IMR-90 (cell line): ENCODE data around the gene AKT3. TPM values are rescaled to one million over a fixed set of nuclear protein-coding genes. Genes with fewer than 3 reads are reported as not detected.

ENCODE experiments used
- ATAC-seq: fragments of 200-7000 bp; cut with Tn5 transposase; 2 replicates; pipeline ENCODE4 v1.9.1; 2020; ENCODE audit warnings: low read depth, mild to moderate bottlenecking, moderate library complexity
- BruUV-seq: library from RNA; stranded (reverse); fragments of 400-500 nt; replicated peaks from 2 replicates; lab custom pipeline; 2021; lab: Mats Ljungman, UMichigan
- CTCF ChIA-PET: fragments of 300-600 bp; formaldehyde crosslinking; extraction: SDS; loops from one replicate; lab custom pipeline; 2021; ENCODE audit warnings: antibody characterized with exemption; lab: Yijun Ruan, JAX
- POLR2A ChIA-PET: fragments of 300-600 bp; sonication (Branson Sonifier 250); formaldehyde crosslinking; loops from one replicate; lab custom pipeline; 2022; ENCODE audit warnings: antibody characterized with exemption; ENCODE audit not compliant: unreplicated experiment; lab: Charles Lee
- DNase-seq: peaks from one replicate; pipeline ENCODE4 v3.0.0; 2013
- H2AFZ ChIP-seq: replicated peaks from 2 replicates; pipeline ENCODE3; 2013; ENCODE audit warnings: low read length, mild to moderate bottlenecking; ENCODE audit not compliant: poor library complexity
- H2AK5ac ChIP-seq: 2 replicates; pipeline ENCODE4 v1.6.1; 2013; ENCODE audit warnings: low read depth, low read length, inconsistent platforms
- H2AK9ac ChIP-seq: replicated peaks from 2 replicates; pipeline ENCODE3; 2013; ENCODE audit warnings: mild to moderate bottlenecking, low read depth, low read length, moderate library complexity; ENCODE audit not compliant: poor library complexity
- H2BK120ac ChIP-seq: 2 replicates; pipeline ENCODE4 v1.6.1; 2013; ENCODE audit warnings: low read depth, low read length, inconsistent platforms
- H2BK15ac ChIP-seq: 3 replicates; pipeline ENCODE4 v1.6.1; 2013; ENCODE audit warnings: low read depth, low read length, inconsistent platforms
- H2BK20ac ChIP-seq: 2 replicates; pipeline ENCODE4 v1.6.1; 2013; ENCODE audit warnings: low read depth, mild to moderate bottlenecking, inconsistent platforms, low read length, moderate library complexity
- H2BK5ac ChIP-seq: 2 replicates; pipeline ENCODE4 v1.6.1; 2013; ENCODE audit warnings: mild to moderate bottlenecking, low read depth, low read length, inconsistent platforms; ENCODE audit not compliant: poor library complexity, severe bottlenecking
- H3K14ac ChIP-seq: replicated peaks from 2 replicates; pipeline ENCODE4 v1.6.1; 2013; ENCODE audit warnings: low read depth, low read length, inconsistent platforms
- H3K18ac ChIP-seq: 2 replicates; pipeline ENCODE4 v1.6.1; 2013; ENCODE audit warnings: low read depth, low read length, control low read depth
- H3K23ac ChIP-seq: 2 replicates; pipeline ENCODE4 v1.6.1; 2013; ENCODE audit warnings: low read depth, low read length, inconsistent platforms
- H3K27ac ChIP-seq: 2 replicates; pipeline ENCODE4 v1.5.1; 2013; ENCODE audit warnings: mild to moderate bottlenecking, control low read depth, low read length; ENCODE audit not compliant: insufficient read depth
- H3K27me3 ChIP-seq: 2 replicates; pipeline ENCODE4 v1.6.1; 2013; ENCODE audit warnings: low read length; ENCODE audit not compliant: control insufficient read depth, insufficient read depth
- H3K36me3 ChIP-seq: 2 replicates; pipeline ENCODE4 v1.6.1; 2013; ENCODE audit warnings: low read length, mixed read lengths; ENCODE audit not compliant: control insufficient read depth, insufficient read depth
- H3K4ac ChIP-seq: 2 replicates; pipeline ENCODE4 v1.6.1; 2013; ENCODE audit warnings: low read depth, low read length, inconsistent platforms
- H3K4me1 ChIP-seq: 2 replicates; pipeline ENCODE4 v1.6.1; 2013; ENCODE audit warnings: low read length, mixed read lengths; ENCODE audit not compliant: control insufficient read depth, insufficient read depth
- H3K4me2 ChIP-seq: 2 replicates; pipeline ENCODE4 v1.6.1; 2013; ENCODE audit warnings: low read depth, mild to moderate bottlenecking, control low read depth, low read length, moderate library complexity
- H3K4me3 ChIP-seq: 2 replicates; pipeline ENCODE4 v1.5.1; 2013; ENCODE audit warnings: low read depth, mild to moderate bottlenecking, control low read depth, low read length, moderate library complexity; ENCODE audit not compliant: insufficient read depth
- H3K56ac ChIP-seq: 2 replicates; pipeline ENCODE4 v1.6.1; 2013; ENCODE audit warnings: low read length, inconsistent platforms; ENCODE audit not compliant: insufficient read depth; ENCODE audit errors: extremely low read depth
- H3K79me1 ChIP-seq, 2 experiments: 2 replicates each; pipeline ENCODE4 v1.6.1; 2013; ENCODE audit warnings: low read length in 2 of 2, inconsistent platforms in 1 of 2, low read depth in 1 of 2
- H3K9ac ChIP-seq: 2 replicates; pipeline ENCODE4 v1.6.1; 2013; ENCODE audit warnings: low read depth, low read length, control low read depth
- H3K9me1 ChIP-seq: 2 replicates; pipeline ENCODE4 v1.6.1; 2013; ENCODE audit warnings: low read length, inconsistent platforms; ENCODE audit not compliant: insufficient read depth
- H3K9me3 ChIP-seq: 2 replicates; pipeline ENCODE4 v1.6.1; 2013; ENCODE audit warnings: low read length; ENCODE audit not compliant: control insufficient read depth, insufficient read depth
- H4K20me1 ChIP-seq: 2 replicates; pipeline ENCODE4 v1.6.1; 2013; ENCODE audit warnings: low read length, inconsistent platforms; ENCODE audit not compliant: insufficient read depth
- H4K5ac ChIP-seq: 2 replicates; pipeline ENCODE4 v1.6.1; 2013; ENCODE audit warnings: mild to moderate bottlenecking, low read depth, low read length, control low read depth
- H4K8ac ChIP-seq, 2 experiments: 2 replicates each; pipeline ENCODE4 v1.6.1; 2013; ENCODE audit warnings: low read depth in 2 of 2, low read length in 2 of 2, control low read depth in 1 of 2, inconsistent platforms in 1 of 2
- H4K91ac ChIP-seq: 2 replicates; pipeline ENCODE4 v1.6.1; 2013; ENCODE audit warnings: low read depth, low read length, inconsistent platforms; ENCODE audit not compliant: insufficient read depth
- BHLHE40 ChIP-seq: fragments of 150-350 bp; IDR thresholded peaks from 2 replicates; pipeline ENCODE4 v1.6.1; 2016; ENCODE audit warnings: mild to moderate bottlenecking, low read depth, low read length
- CEBPB ChIP-seq: IDR thresholded peaks from 2 replicates; pipeline ENCODE4 v1.6.1; 2012; ENCODE audit warnings: low read depth, low read length, improper control_type of control experiment
- ELK1 ChIP-seq: fragments of 150-350 bp; IDR thresholded peaks from 2 replicates; pipeline ENCODE4 v1.6.1; 2016; ENCODE audit warnings: low read depth, mild to moderate bottlenecking, low read length, moderate library complexity, borderline replicate concordance
- MAFK ChIP-seq: IDR thresholded peaks from 2 replicates; pipeline ENCODE4 v1.6.1; 2012; ENCODE audit warnings: low read depth, low read length, improper control_type of control experiment
- RCOR1 ChIP-seq: IDR thresholded peaks from 2 replicates; pipeline ENCODE4 v1.6.1; 2012; ENCODE audit warnings: mild to moderate bottlenecking, low read length, improper control_type of control experiment; ENCODE audit not compliant: insufficient replicate concordance
- USF2 ChIP-seq: fragments of 150-350 bp; IDR thresholded peaks from 2 replicates; pipeline ENCODE4 v1.6.1; 2017; ENCODE audit warnings: mild to moderate bottlenecking, antibody characterized with exemption, low read length, low read depth
- WGBS, 2 experiments: methylation state at CpG; one replicate each; pipeline versions ENCODE4 v1.1.5 to v1.1.7; 2013; ENCODE audit warnings: missing lambda C conversion rate in 2 of 2; ENCODE audit not compliant: insufficient read length in 1 of 2; ENCODE audit errors: extremely low coverage in 2 of 2; 5-methylcytosine and 5-hydroxymethylcytosine counted together
- dilution Hi-C: fragments of 300-500 bp; cut with HindIII; formaldehyde crosslinking; loops from one replicate; pipeline ENCODE4 v1.14.3; 2018; ENCODE audit warnings: low sequenced_read_pairs; ENCODE audit not compliant: unreplicated experiment
- in situ Hi-C: fragments of 300-500 bp; cut with MboI; formaldehyde crosslinking; loops from 3 replicates; pipeline ENCODE4 v1.14.3; 2019; ENCODE audit warnings: low sequenced_read_pairs, inconsistent platforms, mixed read lengths
- intact Hi-C: fragments of 100-400 bp; cut with micrococcal nuclease; formaldehyde crosslinking; loops from 2 replicates; pipeline ENCODE4 v1.10.0; 2022
- polyA plus RNA-seq, 3 experiments: library from polyadenylated mRNA; depleted of rRNA; stranded (reverse); fragments of >200 nt; gene quantifications; 2 replicates each; pipeline ENCODE4 v1.2.3, GENCODE V29; 2012; ENCODE audit warnings: low replicate concordance in 1 of 3
- total RNA-seq: library from RNA; depleted of rRNA; stranded (reverse); fragments of >200 nt; gene quantifications from 2 replicates; pipeline ENCODE4 v1.2.3, GENCODE V29; 2012

The AKT3 gene
- total and polyA plus RNA-seq, 2 of the 4 experiments (the other 2 are of a cell fraction) = 15.2 to 19.4 TPM

- Histone ChIP-seq H2AK9ac (no peak overlapping the region), H4K20me1 (no peaks in the 10 kb centered on the region), H4K91ac (no peak overlapping the region), H2BK120ac (no peak overlapping the region; the same call in 1 of the 2 replicates), H2BK5ac (no peak overlapping the region), H3K56ac (no peak overlapping the region), H3K4me2 (no peak overlapping the region), H3K27ac (no peak overlapping the region), H3K27me3 (no peaks in the 10 kb centered on the region), H4K5ac (no peak overlapping the region), H2AK5ac (no peak overlapping the region), H3K9me3 (no peaks in the 10 kb centered on the region), H3K18ac (no peak overlapping the region), H3K4ac (no peak overlapping the region), H3K4me1 (peaks cover 11% of the 10 kb centered on the region), H3K9ac (no peak overlapping the region), H2BK20ac (no peak overlapping the region), H3K36me3 (0 out of 2 replicates have a peak, but pooled peaks cover 2% of the 10 kb centered on the region), H3K79me1 (peaks cover 0 to 5% of the 10 kb centered on the region in 2 experiments; a peak in 1 of 4 replicates), H3K23ac (no peak overlapping the region), H4K8ac (no peak overlapping the region), H2BK15ac (no peak overlapping the region), H2AFZ (no peak overlapping the region), H3K4me3 (no peak overlapping the region), H3K9me1 (no peaks in the 10 kb centered on the region; the same call in 1 of the 2 replicates), H3K14ac (no peak overlapping the region)
- no TSS peak for BruUV-seq
- 78% methylated on average over 4 of the region's 17 CpGs; no CpG with 5 or more reads in 1 of the 2 experiments for WGBS, 2 experiments
- POLR2A ChIA-PET = no interaction called here
- DNase-seq (no peak), ATAC-seq (no peak)
- TF ChIP-seq USF2 (no peak), CEBPB (no peak), RCOR1 (no peak), ELK1 (no peak), BHLHE40 (no peak), MAFK (no peak)
- CTCF ChIA-PET = interaction anchor here (0.6 kb wide), 1 partner anchor 351 kb away, joined by 3 read pairs; no protein-coding TSS in a partner anchor
- dilution Hi-C loops = no loop called here
- in situ Hi-C loops = no loop called here
- intact Hi-C loops = loop anchor here (5.0 to 10.0 kb wide), 2 partner anchors 276 to 574 kb away; no protein-coding TSS in a partner anchor
These were observed 378.9 kb downstream of the AKT3 start for GRCh38 chr1:243471026-243471685.
